ENCODE results near the gene NFILZ.

GRCh38 chr19:8631425-8631819, 989 bp downstream of the NFILZ start:
- TF ChIP-seq SP1 (IDR thresholded peaks at IDR 0.05): no peak
- no peak for TF ChIP-seq FOXM1 (IDR thresholded peaks at IDR 0.05; ENCODE audit: borderline replicate concordance)
- TF ChIP-seq ARNT (IDR thresholded peaks at IDR 0.05): no peak
- no peak for TF ChIP-seq BHLHE40 (IDR thresholded peaks at IDR 0.05; ENCODE audit: borderline replicate concordance)
- no peak for TF ChIP-seq ELF4 (IDR thresholded peaks at IDR 0.05)
- no peak for TF ChIP-seq TARDBP (IDR thresholded peaks at IDR 0.05)
- no peak for TF ChIP-seq FOXA1 (IDR thresholded peaks at IDR 0.05)
- TF ChIP-seq CTBP1 (IDR thresholded peaks at IDR 0.05; ENCODE audit: borderline replicate concordance): no peak
- TF ChIP-seq ZNF384 (IDR thresholded peaks at IDR 0.05): no peak
- TF ChIP-seq L3MBTL2 (conservative IDR thresholded peaks at IDR 0.05): no peak
- TF ChIP-seq PKNOX1 (IDR thresholded peaks at IDR 0.05): no peak
- no peak for TF ChIP-seq SUZ12 (IDR thresholded peaks at IDR 0.05)
- no peak for TF ChIP-seq NFRKB (IDR thresholded peaks at IDR 0.05)
